HG02763 (cell line): ENCODE measurements around the gene FAS.

Experiments
- ATAC-seq: cut with Tn5 transposase; IDR thresholded peaks from one replicate; pipeline ENCODE4 v1.9.1; 2021; ENCODE audit warnings: mild to moderate bottlenecking, moderate library complexity; ENCODE audit not compliant: unreplicated experiment

The FAS gene

GRCh38 chr10:88971221-88972061 is 19.2 kb upstream of the FAS start:
- no peak for ATAC-seq

DNA sequence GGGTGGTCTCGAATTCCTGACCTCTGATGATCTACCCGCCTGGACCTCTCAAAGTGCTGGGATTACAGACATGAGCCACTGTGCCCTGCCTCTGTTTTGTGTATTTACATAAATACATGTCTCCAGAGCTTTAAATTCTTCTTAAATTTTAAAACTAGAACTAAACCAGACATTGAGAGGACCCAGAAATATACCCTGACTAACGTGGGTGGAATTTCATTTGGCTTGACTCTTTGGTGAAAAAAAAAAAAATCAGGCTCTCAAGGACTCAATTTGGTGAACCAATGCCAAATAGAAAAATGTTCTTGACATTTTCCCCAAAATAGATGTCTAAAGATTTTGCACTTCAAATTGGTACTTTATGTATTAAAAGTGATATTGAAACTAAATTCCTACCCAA is 16.6 kb upstream of the FAS start:
- no peak for ATAC-seq

- ATAC-seq: no peak
Measured at GRCh38 chr10:88974446-88975376, 15.9 kb upstream of the FAS start.

DNA sequence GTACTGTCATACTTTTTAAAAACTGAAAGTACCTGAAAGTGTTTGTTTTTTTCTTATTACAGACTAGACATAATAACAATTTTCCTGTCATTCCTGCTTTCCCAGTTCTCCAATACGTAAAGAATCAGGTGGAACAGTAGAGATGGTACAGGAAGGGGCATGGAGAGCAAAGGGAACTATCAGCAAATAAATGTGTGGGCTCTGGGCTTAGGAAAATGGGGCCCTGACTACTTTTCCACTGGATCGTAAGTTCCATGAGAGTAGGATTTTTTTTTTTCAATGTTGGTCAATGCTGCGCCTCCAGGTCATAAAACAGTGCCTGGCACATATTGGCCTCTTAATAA is 15.2 kb upstream of the FAS start:
- ATAC-seq: no peak

- no peak for ATAC-seq
Measured at GRCh38 chr10:88978463-88978862, 12.1 kb upstream of the FAS start.

DNA sequence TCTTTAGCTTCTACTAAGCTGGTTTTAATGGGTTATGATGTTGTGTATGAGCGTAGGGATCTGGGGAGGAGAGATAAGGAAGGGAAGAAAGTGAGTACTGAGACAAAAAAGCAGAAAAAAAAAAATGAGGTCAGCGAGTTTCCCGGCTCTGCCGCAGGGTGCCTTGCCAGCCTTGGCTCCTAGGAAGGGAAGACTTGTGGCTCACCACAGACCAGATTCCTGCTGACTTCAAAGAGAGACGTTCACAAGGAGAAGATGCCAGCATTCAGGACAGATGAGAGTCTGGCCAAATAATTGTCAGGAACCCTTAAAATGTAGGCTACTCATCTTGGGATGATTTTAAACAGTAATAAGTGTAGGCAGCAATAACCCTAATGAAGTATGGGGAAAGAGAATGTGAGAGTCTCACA is 11.4 kb upstream of the FAS start:
- no peak for ATAC-seq

DNA sequence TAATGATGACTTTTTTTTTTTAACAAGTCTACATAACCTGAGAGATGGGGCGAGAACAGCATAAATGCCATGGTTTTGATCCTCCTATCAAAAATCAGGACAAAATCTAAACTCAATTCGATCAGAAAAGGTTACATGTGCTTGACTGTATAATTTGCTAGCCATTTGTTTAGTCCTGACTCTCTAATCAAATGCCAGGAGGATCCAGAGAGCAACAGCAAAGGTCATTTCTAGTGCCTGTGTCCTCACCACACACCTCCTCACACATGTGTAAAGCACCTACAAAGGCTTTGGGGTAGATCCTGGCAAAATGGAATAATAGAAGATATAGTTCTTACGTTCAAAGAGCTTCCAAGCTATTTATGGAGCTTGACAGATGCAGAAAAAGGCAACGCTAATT is 11.0 kb upstream of the FAS start:
- no peak for ATAC-seq

DNA sequence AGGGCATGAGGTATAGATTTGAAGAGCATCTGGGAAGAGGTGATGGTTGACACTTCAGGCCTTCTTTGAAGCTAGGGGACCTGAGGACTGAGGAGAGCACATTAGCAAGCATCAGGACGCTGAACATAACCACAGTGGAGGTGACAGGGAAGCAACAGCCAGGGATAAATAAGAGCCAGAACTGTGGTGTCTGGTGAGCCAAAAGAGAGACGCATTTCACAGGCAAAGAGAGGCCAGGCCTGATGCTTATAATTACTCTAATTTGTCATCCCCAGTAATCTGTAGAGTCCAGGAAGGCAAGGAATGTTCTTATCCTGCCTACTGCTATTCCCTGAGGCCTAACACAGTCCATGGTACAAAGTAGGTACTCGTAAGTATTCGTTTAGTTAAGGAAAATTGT is 10.4 kb upstream of the FAS start:
- ATAC-seq: no peak

DNA sequence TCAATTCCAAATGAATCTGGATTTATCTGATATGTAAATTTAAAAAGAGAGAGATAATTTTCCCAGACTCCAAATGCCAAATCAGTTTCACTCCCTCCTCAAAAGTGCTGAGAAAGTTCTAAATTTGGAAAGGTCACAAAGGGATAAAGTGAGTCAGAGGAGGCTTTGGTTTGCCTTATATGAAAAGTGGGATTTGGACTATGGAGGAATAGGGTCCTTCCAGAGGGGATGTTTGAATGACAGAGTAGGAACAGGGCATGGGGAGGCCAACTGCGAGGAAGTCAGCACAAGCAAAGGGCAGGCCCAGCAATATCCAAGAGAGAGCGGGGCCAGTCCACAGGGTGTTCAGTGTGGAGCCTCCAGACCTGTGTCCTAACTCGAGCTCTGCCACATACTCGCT is 9.8 kb upstream of the FAS start:
- ATAC-seq: no peak

GRCh38 chr10:88981435-88981834 is 9.2 kb upstream of the FAS start:
- ATAC-seq: no peak

DNA sequence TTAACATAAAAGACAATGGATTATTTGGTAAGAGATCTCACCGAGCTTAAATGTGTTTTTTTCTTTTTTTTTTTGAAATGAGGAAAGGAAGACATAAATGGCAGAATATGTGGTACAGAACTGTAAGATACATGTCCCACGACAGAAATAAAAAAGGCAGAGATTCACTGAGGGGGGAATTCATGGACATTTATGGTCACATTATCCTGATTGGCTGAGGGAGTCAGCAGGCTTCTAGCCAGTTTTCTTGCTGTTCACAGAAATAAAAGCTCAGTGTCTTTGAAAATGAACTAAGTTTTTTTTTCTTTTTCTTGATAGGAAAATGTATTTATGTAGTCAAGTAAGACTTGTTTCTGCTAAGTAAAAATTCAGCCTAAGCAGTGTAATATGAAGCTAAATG is 8.2 kb upstream of the FAS start:
- ATAC-seq: no peak

DNA sequence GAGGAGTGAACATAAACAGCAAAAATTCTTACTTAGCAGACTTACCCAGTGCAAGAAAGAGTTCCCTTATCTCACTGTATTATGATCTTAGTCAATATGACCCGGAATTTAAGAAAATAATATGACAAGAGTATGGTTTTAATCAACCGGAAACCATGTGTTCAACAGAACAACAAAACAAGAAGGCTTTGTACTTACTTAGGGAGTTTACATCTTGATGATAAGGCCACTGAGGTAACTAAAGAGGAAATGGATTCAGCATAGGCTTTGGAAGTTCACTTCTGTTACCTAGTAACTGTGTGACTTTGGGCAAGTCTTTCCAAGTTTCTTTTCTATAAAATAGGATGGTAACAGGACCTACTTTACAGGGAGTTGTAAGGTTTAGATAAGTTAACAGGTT is 7.4 kb upstream of the FAS start:
- no peak for ATAC-seq

DNA sequence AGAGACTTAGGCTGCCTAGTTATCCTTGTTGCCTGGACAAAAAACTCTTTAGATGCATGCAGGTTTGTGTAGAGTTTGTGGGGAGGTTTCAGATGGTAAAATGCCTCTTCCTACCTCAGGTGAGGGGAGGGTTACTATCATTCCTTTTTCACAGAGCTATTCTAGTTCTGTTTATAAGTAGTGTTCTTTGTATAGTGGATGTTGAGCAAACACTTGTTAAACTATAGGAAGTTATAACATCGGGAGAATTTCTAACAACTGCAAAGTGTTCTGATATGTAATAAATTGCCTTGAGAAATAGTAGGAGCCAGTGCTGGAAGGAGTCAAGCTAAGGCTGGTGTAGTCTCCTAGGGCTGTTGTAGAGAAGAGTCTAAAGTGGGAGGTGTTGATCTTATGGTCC is 6.7 kb upstream of the FAS start:
- ATAC-seq: no peak

GRCh38 chr10:88984525-88984924 is 6.1 kb upstream of the FAS start:
- no peak for ATAC-seq

- no peak for ATAC-seq
Measured at GRCh38 chr10:88986549-88987242, 3.9 kb upstream of the FAS start.

DNA sequence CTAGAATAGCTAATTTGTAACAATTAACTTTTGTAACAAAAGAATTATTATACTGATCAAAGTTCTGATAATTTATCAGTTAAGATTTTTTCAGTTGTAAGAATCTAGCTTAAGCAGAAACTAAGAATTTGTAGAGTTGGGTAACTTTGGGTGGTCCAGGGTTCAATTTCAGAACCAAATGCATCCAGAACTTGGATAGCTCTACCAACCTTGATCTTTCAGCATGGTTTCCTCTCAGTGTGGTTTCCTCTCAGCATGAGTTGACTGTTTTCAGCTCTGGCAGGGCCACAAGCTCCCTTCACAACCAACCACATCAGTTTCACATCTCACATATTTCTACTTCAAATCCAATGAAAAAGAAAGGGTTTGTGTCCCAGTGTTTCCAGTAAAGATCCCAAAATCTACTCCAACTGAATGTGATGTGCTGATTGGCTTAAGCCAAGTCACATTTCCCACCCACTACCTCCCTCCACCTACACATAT is 3.3 kb upstream of the FAS start:
- no peak for ATAC-seq

DNA sequence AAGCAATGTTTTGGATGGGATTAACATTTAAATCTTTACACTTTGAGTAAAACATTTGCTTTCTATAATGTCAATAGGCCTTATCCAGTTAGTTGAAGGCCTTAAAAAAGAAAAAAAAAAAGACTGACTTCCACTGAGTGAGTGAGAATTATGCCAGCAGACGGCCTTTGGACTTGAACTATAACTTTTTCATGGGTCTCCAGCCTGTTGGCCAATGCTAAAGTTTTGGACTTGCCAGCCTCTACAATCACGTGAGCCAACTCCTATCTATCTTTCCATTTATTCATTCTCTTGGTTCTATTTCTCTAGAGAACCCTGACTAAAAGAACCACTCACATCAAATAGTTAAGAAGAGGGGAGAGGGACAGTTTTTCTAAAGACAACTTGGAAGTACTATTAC is 2.8 kb upstream of the FAS start:
- ATAC-seq: no peak

GRCh38 chr10:88989423-88989822 is 1.2 kb upstream of the FAS start:
- ATAC-seq: no peak

DNA sequence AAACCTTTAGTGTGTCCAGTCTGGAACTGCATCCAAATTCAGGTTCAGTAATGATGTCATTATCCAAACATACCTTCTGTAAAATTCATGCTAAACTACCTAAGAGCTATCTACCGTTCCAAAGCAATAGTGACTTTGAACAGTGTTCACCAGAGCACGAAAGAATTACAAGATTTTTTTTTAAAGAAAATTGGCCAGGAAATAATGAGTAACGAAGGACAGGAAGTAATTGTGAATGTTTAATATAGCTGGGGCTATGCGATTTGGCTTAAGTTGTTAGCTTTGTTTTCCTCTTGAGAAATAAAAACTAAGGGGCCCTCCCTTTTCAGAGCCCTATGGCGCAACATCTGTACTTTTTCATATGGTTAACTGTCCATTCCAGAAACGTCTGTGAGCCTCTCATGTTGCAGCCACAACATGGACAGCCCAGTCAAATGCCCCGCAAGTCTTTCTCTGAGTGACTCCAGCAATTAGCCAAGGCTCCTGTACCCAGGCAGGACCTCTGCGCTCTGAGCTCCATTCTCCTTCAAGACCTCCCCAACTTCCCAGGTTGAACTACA is 694 bp upstream of the FAS start:
- ATAC-seq: no peak

GRCh38 chr10:88991161-88991898 is 732 bp downstream of the FAS start:
- peak; percentile 38 for ATAC-seq
